GM18511 (cell line): Measurements from ENCODE around the gene CTBP2.
"Not testable (repeated sequence)": the region's sequence is repeated elsewhere in the genome, so short reads cannot be mapped to it uniquely, and the experiment has no call there.

Experiments
- ATAC-seq: cut with Tn5 transposase; IDR thresholded peaks from one replicate; pipeline ENCODE4 v1.9.1; 2021; ENCODE audit warnings: mild to moderate bottlenecking, moderate library complexity; ENCODE audit not compliant: unreplicated experiment

The CTBP2 gene

GRCh38 chr10:125073996-125074395 lies 86.4 kb downstream of the CTBP2 start:
- ATAC-seq, result no peak

GRCh38 chr10:125072794-125073193 lies 87.6 kb downstream of the CTBP2 start:
- ATAC-seq, result no peak

GRCh38 chr10:125071008-125071407 lies 89.4 kb downstream of the CTBP2 start:
- no peak for ATAC-seq

- ATAC-seq, result no peak
These were observed 92.0 kb downstream of the CTBP2 start for GRCh38 chr10:125068406-125068805.

DNA sequence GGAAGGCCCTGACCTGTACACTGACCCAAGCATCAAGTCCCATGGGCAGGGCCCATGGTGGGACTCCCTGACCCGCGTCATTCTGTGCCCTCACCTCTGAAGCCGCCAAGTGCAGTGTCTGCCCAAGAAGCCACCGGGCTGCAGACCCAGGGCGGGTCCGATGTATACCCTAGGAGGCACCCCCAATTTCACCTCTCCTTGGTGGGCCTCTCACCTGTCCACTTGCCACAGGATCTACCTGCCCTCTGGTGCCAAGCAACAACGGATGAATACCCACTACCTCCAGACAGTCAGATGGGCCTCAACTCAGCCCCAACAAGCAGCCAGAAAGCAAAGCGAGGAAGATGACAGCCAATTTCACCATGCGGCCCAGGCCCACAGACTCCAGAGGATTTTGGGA lies 92.6 kb downstream of the CTBP2 start:
- no peak for ATAC-seq

DNA sequence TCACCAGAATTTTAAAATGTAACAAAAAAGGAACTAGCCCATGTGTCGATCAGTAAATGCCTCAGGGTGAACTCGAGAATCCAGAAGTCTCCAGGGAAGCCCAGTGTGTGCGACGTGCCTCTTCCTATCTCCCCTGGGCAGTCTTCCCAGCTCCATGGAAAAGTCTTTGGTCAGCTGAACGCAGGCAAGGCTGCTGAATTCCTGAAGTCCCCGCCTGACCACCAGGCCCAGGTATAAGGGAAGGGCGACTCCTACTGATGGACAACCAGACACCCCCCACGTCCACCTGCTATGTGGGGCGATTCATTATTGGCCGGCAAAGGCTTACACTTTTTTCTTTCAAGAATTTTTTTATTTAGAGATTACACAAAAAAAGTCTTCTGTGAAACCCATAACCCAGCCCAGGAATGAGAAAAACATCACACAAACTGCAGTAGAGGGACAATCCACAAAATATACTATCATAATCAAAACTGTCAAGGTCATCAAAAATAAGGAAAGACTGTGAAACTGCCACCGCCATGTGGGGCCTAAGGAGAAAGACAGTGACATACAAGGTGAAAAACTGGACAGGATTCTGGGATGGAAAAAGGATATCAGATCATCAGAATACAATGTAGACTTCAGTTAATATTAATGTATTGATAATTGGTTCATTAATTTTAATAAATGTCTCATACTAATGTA lies 93.5 kb downstream of the CTBP2 start:
- no peak for ATAC-seq

DNA sequence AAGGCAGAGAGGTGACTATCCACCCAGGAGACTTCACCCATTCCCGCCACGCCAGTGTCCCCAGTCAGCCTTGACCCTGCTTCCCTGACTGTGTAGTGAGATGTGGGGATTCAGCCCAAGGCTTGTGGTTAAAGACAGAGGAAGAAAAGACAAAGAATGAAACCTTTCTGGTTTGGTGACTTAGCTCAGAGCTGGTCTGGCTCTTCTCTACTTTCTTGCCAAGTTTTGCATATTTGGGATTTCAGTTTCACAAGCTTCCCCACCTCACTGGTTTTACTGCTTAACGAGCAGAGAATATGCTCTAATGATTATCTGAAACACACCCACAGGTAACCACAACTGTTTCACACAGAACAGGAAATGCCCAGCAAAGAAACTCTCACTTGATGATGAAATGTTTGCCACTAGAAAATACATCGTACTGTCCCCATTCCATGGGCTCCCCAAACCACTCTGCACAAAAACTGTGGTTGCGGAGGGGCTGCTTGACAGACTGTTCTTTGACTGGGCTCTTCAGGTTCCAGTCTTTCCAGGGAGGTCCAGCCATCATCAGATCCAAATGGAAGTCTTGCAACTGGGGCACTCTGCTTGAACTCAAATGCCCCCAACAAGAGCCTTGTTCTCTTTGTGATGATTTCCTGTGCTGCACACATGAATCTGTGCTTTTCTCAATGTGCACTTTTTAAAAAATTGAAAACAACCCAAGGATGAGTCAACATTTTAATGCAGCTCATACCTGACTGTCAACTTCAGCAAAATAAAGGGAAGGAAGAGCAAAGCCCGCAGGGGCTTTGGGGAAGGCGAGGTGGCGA lies 95.5 kb downstream of the CTBP2 start:
- peak; percentile 94 for ATAC-seq

DNA sequence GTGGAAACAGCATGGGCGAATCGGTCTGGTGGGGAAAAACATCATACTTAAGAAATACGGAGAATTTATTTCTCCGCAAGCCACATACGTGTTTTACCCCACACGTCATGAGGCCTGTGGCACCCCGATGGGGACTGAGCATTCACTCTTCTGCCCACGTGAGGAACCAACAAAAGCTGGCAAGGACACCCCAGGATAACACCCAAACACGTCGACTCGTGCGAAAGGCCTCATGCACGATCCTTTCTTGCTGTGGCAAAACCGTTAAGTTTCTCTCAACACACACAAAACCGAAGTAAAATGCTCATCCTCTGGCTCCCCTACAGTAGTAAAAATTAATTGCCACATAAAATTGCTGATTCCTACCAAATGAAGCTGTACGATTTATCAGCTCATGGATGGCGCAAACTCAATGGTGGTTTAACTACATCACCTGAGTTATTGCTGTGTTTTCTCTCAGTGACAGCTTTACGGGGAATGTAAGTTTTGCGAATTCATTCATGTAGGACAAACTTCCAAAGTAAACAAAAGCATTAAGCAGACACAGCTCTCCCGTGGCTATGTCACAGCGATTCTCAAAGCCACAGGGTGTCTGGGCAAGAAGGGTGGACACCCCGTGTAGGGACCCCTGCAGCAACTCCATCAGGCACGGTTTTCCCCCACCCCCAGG lies 97.0 kb downstream of the CTBP2 start:
- ATAC-seq, result no peak

DNA sequence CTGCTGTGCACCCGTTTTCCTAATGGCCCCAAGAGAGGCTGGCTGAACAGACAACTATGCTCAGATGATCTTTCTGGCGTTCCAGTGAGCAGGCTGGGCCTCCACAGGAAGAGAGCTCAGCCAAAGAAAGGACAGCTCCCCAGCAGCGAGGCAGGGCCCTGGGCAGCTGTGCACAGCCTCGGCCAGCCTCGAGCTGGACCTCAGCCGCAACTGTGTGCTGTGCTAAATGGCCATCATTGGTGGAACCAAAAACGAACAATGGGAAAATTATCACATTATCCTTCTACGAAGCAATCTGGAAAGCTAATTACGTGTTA lies 97.5 kb downstream of the CTBP2 start:
- no peak for ATAC-seq

- ATAC-seq, result no peak
These were observed 98.0 kb downstream of the CTBP2 start for GRCh38 chr10:125062227-125062913.

DNA sequence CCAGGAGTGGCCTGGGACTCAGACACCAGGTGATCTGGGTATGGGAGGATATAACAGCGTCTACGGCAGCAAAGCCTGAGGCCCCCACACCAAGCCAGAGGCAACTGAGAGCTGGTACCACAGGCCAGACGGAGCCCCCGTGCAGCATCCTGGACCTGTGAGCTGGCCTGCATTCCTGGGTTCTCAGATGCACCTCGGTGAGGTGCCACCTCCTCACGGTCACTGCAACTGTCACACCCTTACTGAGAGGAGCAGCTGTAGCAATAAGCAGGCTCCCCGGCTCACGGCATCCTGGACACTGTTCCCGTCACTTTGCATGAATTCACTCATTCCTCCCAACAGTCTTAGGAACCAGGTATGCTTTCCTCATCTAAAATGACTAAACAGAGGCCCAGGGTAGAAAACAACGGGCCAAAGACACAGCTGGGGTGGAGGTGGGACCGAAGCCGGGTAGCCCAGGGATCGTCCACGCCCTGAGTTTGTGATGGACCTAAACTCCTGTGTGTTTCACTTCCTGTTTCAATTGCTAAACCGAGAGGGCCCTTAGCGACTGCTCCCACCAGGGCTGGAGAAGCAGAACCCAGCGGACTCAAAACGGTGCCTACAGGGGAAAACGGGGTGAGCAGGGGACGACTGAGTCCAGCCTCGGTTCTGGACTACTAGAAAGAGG lies 98.7 kb downstream of the CTBP2 start:
- ATAC-seq, result peak; percentile 28

DNA sequence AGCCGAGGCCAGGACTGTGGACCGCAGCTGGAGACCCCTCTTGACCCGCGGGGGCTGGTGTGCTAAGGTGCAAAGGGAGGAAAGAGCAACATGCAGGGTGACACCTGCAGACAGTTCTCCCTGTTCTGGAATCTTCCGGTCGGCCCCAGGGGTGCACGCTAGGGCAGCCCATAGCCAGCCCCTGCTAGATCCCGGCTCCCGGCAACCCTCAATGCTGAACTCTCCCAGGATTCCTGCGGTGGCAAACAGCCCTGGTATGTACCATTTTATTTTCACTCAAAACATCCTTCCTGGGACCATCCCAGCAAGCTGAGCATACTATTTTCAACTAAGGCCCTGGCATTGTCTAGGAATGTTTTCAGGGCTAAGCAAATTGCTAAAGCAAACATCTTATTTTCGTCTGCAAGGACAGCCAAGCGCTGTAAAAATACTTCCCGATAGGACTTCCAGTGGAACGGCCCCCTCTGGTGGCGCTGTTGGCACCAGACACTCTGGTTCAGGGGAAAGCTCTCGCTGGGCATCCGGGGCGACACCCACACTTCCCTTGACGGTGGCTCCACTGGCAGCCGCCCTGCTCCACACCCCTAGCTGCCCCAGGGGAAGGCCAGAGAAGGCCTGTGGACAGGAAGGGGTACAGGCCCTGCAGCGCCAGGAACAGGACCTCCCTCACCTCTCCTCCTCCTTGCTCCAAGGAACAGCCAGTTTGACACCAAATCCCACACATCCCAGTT lies 99.4 kb downstream of the CTBP2 start:
- no peak for ATAC-seq

DNA sequence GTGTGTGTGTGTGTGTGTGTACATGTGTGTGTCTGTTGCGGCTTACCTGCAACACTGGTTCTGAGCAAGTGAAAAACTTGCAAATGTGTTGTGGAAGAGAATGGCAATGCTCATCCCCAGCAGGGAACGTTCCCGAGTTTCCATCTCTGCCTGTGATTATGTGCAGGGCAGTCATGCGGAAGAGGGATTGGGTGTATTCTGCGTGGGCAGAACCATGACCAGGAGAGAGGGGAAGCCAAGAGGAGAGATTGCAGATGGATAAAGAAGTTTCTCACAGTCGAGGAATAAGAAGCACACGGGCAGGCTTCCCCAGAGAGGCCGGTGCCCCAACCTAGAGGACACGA lies 99.9 kb downstream of the CTBP2 start:
- ATAC-seq, result no peak

GRCh38 chr10:125060026-125060425 lies 100.3 kb downstream of the CTBP2 start:
- ATAC-seq, result no peak

- not testable (repeated sequence) for ATAC-seq
These were observed 101.0 kb downstream of the CTBP2 start for GRCh38 chr10:125059348-125059747.

- ATAC-seq, result no peak
These were observed 103.0 kb downstream of the CTBP2 start for GRCh38 chr10:125057158-125058001.

GRCh38 chr10:125056161-125057132 lies 103.9 kb downstream of the CTBP2 start:
- ATAC-seq, result no peak

GRCh38 chr10:125055446-125055845 lies 104.9 kb downstream of the CTBP2 start:
- no peak for ATAC-seq
